Measurements from ENCODE around the gene MAMSTR. TPM values are rescaled to one million over a fixed set of nuclear protein-coding genes. Genes with fewer than 3 reads are reported as not detected.

MAMSTR gene
- total and polyA plus RNA-seq, 9 of the 15 experiments (the other 6 are each of a cell fraction or from before 2014, with no cell fraction given): 0.08 to 1.00 (median 0.40) TPM; not detected in 1

- TF ChIP-seq ZNF592 (IDR thresholded peaks at IDR 0.05) (peak; percentile 92), NCOA1 (IDR thresholded peaks at IDR 0.05; ENCODE audit: low read depth) (no peak), GABPA (tag; conservative IDR thresholded peaks at IDR 0.05; ENCODE audit: low read depth) (peak; percentile 53), GTF2B (IDR thresholded peaks at IDR 0.05; ENCODE audit: extremely low read depth, insufficient read length) (no peak), FOXK2 (conservative IDR thresholded peaks at IDR 0.05 in 1 of 2, IDR thresholded peaks at IDR 0.05 in 1 of 2; ENCODE audit: low read depth in 2 of 2) (no peak), BRD4 (IDR thresholded peaks at IDR 0.05) (no peak), NEUROD1 (IDR thresholded peaks at IDR 0.05; ENCODE audit: borderline replicate concordance, low read depth, low read length, partially characterized antibody) (peak; percentile 76), MCM3 (IDR thresholded peaks at IDR 0.05) (no peak), MGA (IDR thresholded peaks at IDR 0.05) (no peak), ZNF778 (CRISPR knock-in tag; IDR thresholded peaks at IDR 0.05) (no peak)
These were observed 1.2 kb upstream of the MAMSTR start (continued) for GRCh38 chr19:48720613-48721296.

All from K562 (cell line).